HTR-8/SVneo (cell line): ENCODE results near the gene SOWAHC.
"Not testable (repeated sequence)": the region's sequence is repeated elsewhere in the genome, so short reads cannot be mapped to it uniquely, and the experiment has no call there.

ENCODE experiments used
- DNase-seq: peaks from one replicate; pipeline ENCODE4 v3.0.0; 2011; ENCODE audit warnings: low spot score, mixed read lengths; ENCODE audit not compliant: insufficient read length
- FAIRE-seq: peaks from 2 replicates; lab custom pipeline; 2011; peaks lifted over from hg19 to GRCh38; lab: Jason Lieb, UNC

The SOWAHC gene

DNA sequence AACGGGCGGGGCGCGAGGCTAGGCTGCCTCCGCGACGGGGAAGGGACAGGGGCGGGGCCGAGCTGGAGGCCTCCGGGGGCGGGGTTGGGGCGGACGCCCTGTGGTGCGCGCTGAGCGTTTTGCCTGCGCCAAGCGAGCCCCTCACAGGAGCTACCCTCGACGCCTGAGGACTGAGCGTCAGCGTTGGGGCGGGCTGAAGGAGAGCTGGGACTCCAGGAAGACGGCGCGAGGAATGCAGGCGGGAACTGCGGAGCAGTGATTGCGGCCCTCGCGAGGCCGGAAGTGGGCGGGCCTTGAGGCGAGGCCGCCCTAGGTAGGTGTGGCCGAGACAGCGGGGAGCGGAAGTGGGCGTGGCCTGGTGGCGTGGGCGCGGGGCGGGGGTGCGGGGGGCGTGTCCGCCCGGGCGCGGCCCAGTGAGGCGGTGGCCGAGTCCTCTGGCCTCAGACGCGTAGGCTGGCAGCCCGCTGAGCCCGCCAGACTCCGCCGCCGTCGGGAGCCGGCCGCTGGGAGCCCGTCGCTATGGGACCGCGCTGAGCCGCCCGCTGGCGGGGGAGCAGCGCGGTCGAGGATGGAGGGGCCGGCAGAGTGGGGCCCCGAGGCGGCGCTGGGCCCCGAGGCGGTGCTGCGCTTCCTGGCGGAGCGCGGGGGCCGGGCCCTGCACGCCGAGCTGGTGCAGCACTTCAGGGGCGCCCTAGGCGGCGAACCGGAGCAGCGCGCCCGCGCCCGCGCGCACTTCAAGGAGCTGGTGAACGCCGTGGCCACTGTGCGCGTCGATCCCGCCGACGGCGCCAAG, at the start of gene SOWAHC, which contains the start of gene SEPTIN10:
TSS of gene SOWAHC (plus strand) at position 443 of the 793 bp plus-strand sequence. CDS start at position 569, 126 bp downstream.
TSS of gene SEPTIN10 (minus strand) at position 45 of the 793 bp plus-strand sequence. CDS start 139 bp downstream, outside the sequence.
- DNase-seq, result peak; percentile 89
- FAIRE-seq, result peak; percentile 97

DNA sequence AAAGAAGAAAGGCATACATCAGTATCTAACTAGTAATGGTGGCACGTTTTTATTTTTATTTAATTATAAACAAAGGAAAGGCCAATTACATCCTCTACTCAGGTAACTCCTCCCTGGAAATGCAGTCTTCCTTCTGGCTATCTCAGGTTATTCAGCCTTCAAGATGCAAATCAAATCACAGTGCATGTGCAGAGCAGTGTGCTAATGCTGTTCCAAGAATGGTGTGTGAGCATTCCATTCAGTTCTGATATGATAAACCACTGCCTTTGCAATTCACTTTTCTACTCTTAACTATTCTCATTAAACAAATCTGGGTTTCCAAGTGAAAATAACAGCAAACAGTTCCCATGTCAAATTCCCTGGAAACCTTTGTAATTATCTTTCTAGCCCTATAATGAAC, 38.8 kb upstream of the SOWAHC start:
- FAIRE-seq, result no peak

GRCh38 chr2:109577630-109578029, 36.5 kb upstream of the SOWAHC start:
- FAIRE-seq, DNase-seq: not testable (repeated sequence)

More for the DNA sequence above, 38.8 kb upstream of the SOWAHC start:
- DNase-seq, result no peak

GRCh38 chr2:109582928-109583895, 31.0 kb upstream of the SOWAHC start:
- FAIRE-seq (no peak), DNase-seq (no peak)

GRCh38 chr2:109586687-109587086, 27.5 kb upstream of the SOWAHC start:
- no peak for DNase-seq

DNA sequence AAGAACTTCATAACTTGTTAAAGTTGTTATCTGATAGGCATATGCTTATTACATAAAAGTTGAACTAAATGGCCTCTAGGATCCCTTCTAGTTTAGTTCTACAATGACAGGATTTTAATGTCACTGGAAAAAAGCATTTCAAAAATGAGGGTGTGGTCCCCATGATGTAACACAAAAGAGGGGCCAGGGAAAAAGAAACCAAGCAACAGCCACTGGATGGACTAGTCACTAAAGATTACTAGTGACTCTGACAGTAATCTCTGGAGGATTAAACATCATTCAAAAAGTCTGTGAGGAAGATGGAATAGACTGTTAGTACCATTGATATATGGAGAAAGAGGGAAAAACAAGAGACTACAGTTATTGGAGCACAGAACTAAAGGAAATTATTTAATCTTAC, 23.0 kb upstream of the SOWAHC start:
- DNase-seq, result no peak
- no peak for FAIRE-seq

More at GRCh38 chr2:109586687-109587086, 27.5 kb upstream of the SOWAHC start:
- FAIRE-seq, result no peak

GRCh38 chr2:109592905-109593304, 21.3 kb upstream of the SOWAHC start:
- DNase-seq (no peak), FAIRE-seq (no peak)

GRCh38 chr2:109594246-109594885, 19.8 kb upstream of the SOWAHC start:
- FAIRE-seq (no peak), DNase-seq (no peak)

DNA sequence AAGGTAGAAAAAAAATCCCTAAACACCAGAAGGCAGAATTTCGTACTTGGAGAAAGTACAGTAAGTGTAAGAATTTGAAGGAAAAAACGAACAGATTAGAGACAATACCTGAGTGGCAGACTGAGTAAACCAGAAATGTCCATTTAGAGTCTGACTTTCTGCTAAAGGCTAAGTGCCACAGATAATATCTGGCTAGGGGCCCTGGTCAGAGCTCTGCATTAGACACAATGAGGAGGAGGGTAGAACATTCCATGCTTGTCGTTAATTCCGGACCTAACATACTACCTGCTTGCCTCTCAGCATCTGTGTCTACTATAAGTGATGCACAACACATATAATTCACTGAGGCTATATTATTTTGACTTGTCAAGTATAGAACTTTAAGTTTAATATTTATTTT, 18.5 kb upstream of the SOWAHC start:
- DNase-seq (no peak), FAIRE-seq (no peak)

- DNase-seq, result no peak
- no peak for FAIRE-seq
These were observed 16.9 kb upstream of the SOWAHC start for GRCh38 chr2:109597283-109597682.

DNA sequence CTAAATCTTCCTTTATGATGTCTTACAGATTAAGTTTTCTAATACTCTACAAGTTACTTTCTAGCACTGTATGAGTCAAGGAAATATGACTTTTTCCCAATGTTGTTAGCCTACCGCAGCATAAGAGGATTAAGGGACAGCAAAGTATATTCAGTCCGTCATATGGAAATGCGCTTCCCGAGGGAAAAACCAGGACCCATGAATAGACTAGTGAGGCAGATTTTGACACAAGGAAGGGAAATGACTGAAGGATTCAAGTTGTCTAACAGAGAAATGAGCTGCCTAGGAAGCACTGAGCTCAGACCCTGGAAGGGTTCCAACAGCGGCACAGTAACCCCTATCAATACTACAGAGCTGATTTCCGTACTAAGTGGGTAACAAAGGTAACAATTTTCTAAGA, 12.4 kb upstream of the SOWAHC start:
- no peak for DNase-seq
- FAIRE-seq, result no peak

DNA sequence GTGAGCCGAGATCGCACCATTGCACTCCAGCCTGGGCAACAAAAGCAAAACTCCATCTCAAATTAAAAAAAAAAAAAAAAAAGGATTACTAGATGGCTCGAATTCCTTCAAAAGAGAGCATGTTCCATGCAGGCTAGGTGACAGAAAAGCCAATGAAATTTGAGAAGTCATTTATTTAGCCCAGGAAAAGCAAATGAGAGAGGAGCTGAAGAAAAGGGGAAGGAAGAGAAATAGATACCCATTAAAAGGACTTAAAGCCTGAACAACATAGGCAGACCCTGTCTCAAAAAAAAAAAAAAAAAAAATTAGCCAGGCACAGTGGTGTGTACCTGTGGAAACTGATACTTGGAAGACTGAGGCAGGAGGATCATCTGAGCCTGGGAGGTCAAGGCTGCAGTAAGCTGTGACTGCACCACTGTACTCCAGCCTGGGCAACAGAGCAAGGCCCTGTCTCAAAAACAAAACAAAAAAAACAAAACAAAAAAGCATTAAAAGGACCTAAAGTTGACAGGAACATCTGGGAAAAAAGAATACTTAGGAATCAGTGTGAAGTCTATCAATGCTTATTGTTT, 11.5 kb upstream of the SOWAHC start:
- DNase-seq (no peak), FAIRE-seq (no peak)

DNA sequence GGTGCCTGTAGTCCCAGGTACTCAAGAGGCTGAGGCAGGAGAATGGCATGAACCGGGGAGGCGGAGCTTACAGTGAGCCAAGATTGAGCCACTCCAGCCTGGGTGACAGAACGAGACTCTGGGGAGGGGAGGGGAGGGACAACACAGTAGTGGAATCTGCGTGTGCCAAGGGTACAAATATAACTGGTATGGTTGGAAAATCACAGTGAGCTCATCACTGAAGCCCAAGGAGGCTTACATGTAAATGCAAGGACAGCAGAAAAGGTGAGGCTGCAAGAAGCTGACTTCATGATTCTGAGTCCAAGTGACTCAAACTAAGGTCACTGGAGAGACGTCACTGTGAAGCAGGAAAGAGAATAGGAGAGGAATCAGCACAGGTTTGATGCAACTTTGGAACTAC, 9.6 kb upstream of the SOWAHC start:
- DNase-seq, result peak; percentile 20
- no peak for FAIRE-seq

- FAIRE-seq, result no peak
- DNase-seq, result no peak
These were observed 6.4 kb upstream of the SOWAHC start for GRCh38 chr2:109607766-109608165.

GRCh38 chr2:109609352-109610024, 4.7 kb upstream of the SOWAHC start:
- FAIRE-seq (no peak), DNase-seq (no peak)

GRCh38 chr2:109611467-109612095, 2.6 kb upstream of the SOWAHC start:
- DNase-seq (no peak), FAIRE-seq (no peak)

DNA sequence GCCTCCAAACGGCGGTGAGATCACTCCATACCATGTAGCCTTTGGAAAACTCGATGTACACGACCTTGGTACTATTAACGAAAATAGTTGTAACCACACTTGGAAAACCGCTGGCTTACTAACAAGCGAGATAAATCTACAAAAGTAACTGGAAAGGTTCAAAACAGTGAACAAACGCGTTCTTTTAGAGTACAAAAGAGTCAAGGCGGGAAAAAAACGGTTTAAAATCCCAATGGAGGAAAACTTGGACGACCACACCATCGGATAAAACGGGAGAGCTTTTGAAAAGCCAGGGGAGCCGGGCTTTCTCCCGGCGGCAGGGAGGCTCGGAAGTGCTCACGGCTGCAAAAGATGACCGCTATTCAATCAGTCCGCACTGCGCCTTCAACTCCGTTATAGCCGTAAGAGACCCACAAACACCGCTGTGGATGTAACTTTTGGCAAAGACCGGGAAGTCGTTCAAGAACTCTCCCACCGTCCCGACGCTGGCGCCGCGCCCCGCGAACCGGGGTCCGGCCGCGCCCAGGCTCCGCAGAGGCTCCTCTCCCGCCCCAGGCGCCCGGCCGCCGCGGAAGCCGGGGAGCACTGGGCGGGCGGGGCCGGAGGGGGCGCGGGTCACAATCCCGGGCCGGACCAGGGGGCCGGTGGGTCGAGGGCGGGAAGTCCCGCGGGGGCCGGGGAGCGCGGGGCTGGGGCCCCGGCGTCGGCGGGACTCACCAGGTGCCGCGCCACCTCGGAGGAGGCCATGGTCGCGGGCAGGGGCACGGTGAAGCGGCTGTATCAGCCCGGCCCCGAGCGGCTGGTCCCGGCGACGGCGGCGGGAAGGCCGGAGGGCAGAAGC, 863 bp upstream of the SOWAHC start:
- peak; percentile 9 for FAIRE-seq
- DNase-seq, result no peak
